ENCODE measurements around the gene CDC23.

GRCh38 chr5:138238034-138238433 is 24.9 kb upstream of the CDC23 start:
- TF ChIP-seq REST (IDR thresholded peaks at IDR 0.05; ENCODE audit: insufficient read depth in 1 of 2, low read depth in 2 of 2, low read length in 2 of 2) (no peak), POLR2AphosphoS5 (IDR thresholded peaks at IDR 0.05; ENCODE audit: low read depth, low read length) (no peak), TAF1 (IDR thresholded peaks at IDR 0.05; ENCODE audit: borderline replicate concordance, insufficient read depth, low read length) (no peak), SIN3A (IDR thresholded peaks at IDR 0.05; ENCODE audit: borderline replicate concordance, insufficient read depth, low read length) (no peak), FOXP2 (optimal IDR thresholded peaks at IDR 0.05; ENCODE audit: borderline replicate concordance, extremely low read depth, extremely low read length, insufficient read depth) (no peak)
